ENCODE measurements around the gene GSE1.

GSE1 gene

GRCh38 chr16:85605051-85605911, 7.8 kb upstream of the GSE1 start:
- H3K27ac ChIP-seq, result 0 out of 2 replicates have a peak overlapping the region, but pooled peaks have one; percentile 2
- TF ChIP-seq ZFX (IDR thresholded peaks at IDR 0.05; ENCODE audit: borderline replicate concordance), result no peak

GRCh38 chr16:85605912-85606841, 6.9 kb upstream of the GSE1 start:
- H3K27ac ChIP-seq, result no peak overlapping the region
- TF ChIP-seq ZFX (IDR thresholded peaks at IDR 0.05; ENCODE audit: borderline replicate concordance), result no peak
- no peak for TF ChIP-seq CTCF (IDR thresholded peaks at IDR 0.05)

GRCh38 chr16:85606904-85607303, 6.2 kb upstream of the GSE1 start:
- no peak overlapping the region; the same call in 1 of the 2 replicates for H3K27ac ChIP-seq

GRCh38 chr16:85607321-85607765, 5.8 kb upstream of the GSE1 start:
- peak overlapping the region; percentile 99; the same call in 1 of the 2 replicates for H3K27ac ChIP-seq
- TF ChIP-seq ZFX (IDR thresholded peaks at IDR 0.05; ENCODE audit: borderline replicate concordance) (no peak), CTCF (IDR thresholded peaks at IDR 0.05) (no peak)

More at GRCh38 chr16:85606904-85607303, 6.2 kb upstream of the GSE1 start:
- TF ChIP-seq ZFX (IDR thresholded peaks at IDR 0.05; ENCODE audit: borderline replicate concordance) (no peak), CTCF (IDR thresholded peaks at IDR 0.05) (no peak)

- H3K27ac ChIP-seq, result peak overlapping the region; percentile 99
Observed at GRCh38 chr16:85607796-85608514, 5.2 kb upstream of the GSE1 start.

GRCh38 chr16:85608515-85608885, 4.6 kb upstream of the GSE1 start:
- peak overlapping the region; percentile 99 for H3K27ac ChIP-seq
- TF ChIP-seq ZFX (IDR thresholded peaks at IDR 0.05; ENCODE audit: borderline replicate concordance), result no peak
- TF ChIP-seq CTCF (IDR thresholded peaks at IDR 0.05), result no peak

More at GRCh38 chr16:85607796-85608514, 5.2 kb upstream of the GSE1 start:
- TF ChIP-seq ZFX (IDR thresholded peaks at IDR 0.05; ENCODE audit: borderline replicate concordance) (no peak), CTCF (IDR thresholded peaks at IDR 0.05) (no peak)

- no peak for TF ChIP-seq ZFX (IDR thresholded peaks at IDR 0.05; ENCODE audit: borderline replicate concordance)
- no peak for TF ChIP-seq CTCF (IDR thresholded peaks at IDR 0.05)
Observed at GRCh38 chr16:85608887-85609286, 4.2 kb upstream of the GSE1 start.

More at GRCh38 chr16:85608887-85609286, 4.2 kb upstream of the GSE1 start:
- H3K27ac ChIP-seq, result peak overlapping the region; percentile 99
